Tibial nerve (tissue), 4 donors: Measurements from ENCODE around the gene SYNM.

Experiments used
- EP300 ChIP-seq, 2 donors: sonication (generic); formaldehyde crosslinking; IDR thresholded peaks; one replicate each; pipeline ENCODE4 v1.6.1; 2017; ENCODE audit warnings: antibody characterized with exemption in 2 of 2, mild to moderate bottlenecking in 1 of 2
- POLR2A ChIP-seq, 2 donors: fragments of 450-650 bp; IDR thresholded peaks; one replicate each; pipeline ENCODE4 v1.6.1; 2017; ENCODE audit warnings: antibody characterized with exemption in 2 of 2, mild to moderate bottlenecking in 2 of 2, moderate library complexity in 2 of 2
- TF ChIP-seq, protein P1 (sequence below), 5 experiments: fragments of 200-600 bp in 3 of 5; fragments of 450-650 bp in 2 of 5; sonication (generic) in 3 of 5; IDR thresholded peaks; one replicate each; pipeline ENCODE4 v1.5.1; 2016 to 2019; ENCODE audit warnings: antibody characterized with exemption in 5 of 5, mild to moderate bottlenecking in 3 of 5, moderate library complexity in 2 of 5

GRCh38 chr15:99110581-99111320 lies 5.9 kb downstream of the SYNM start:
- TF ChIP-seq POLR2A (IDR thresholded peaks at IDR 0.05) (no peak), EP300 (IDR thresholded peaks at IDR 0.05) (no peak)
- TF ChIP-seq, protein P1, sequence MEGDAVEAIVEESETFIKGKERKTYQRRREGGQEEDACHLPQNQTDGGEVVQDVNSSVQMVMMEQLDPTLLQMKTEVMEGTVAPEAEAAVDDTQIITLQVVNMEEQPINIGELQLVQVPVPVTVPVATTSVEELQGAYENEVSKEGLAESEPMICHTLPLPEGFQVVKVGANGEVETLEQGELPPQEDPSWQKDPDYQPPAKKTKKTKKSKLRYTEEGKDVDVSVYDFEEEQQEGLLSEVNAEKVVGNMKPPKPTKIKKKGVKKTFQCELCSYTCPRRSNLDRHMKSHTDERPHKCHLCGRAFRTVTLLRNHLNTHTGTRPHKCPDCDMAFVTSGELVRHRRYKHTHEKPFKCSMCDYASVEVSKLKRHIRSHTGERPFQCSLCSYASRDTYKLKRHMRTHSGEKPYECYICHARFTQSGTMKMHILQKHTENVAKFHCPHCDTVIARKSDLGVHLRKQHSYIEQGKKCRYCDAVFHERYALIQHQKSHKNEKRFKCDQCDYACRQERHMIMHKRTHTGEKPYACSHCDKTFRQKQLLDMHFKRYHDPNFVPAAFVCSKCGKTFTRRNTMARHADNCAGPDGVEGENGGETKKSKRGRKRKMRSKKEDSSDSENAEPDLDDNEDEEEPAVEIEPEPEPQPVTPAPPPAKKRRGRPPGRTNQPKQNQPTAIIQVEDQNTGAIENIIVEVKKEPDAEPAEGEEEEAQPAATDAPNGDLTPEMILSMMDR (IDR thresholded peaks at IDR 0.05) = no peak
